HFF-Myc (cell line): ENCODE measurements around the gene ATF5.
"Not testable (repeated sequence)": the region's sequence is repeated elsewhere in the genome, so short reads cannot be mapped to it uniquely, and the experiment has no call there.

Experiments
- DNase-seq: peaks from one replicate; pipeline ENCODE4 v3.0.0-alpha.2; 2011; ENCODE audit warnings: low read depth; ENCODE audit errors: extremely low read depth
- H3K4me3 ChIP-seq: replicated peaks from 2 replicates; pipeline ENCODE4 v1.5.1; 2011; ENCODE audit warnings: low read depth, mild to moderate bottlenecking, control low read depth, low read length
- CTCF ChIP-seq: IDR thresholded peaks from 2 replicates; pipeline ENCODE4 v1.5.1; 2012; ENCODE audit warnings: mild to moderate bottlenecking, low read depth, low read length, control low read depth; ENCODE audit errors: missing control alignments

ATF5 gene

GRCh38 chr19:49968279-49968922 lies 39.4 kb downstream of the ATF5 start:
- H3K4me3 ChIP-seq = no peak overlapping the region
- TF ChIP-seq CTCF = no peak
- no peak for DNase-seq

DNA sequence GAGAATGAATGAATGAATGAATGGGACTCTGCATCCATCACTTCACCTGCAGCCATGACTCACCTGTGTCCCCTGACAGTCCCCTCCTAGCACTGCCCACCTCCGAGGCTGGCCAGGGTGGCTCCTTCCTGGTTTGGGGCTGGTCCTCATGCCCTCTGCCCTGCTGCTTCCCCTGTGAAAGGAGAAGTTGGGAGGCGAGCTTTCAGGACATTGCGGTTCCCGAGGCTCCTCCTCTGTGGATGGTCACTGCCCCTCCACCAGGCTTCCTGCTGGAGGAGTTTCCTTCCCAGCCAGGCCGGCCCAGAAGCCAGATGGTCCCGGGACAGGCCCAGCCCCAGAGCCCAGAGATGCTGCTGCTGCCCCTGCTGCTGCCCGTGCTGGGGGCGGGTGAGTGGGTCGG lies 40.4 kb downstream of the ATF5 start:
- not testable (repeated sequence) for H3K4me3 ChIP-seq, DNase-seq

GRCh38 chr19:49971991-49972411 lies 43.0 kb downstream of the ATF5 start:
- TF ChIP-seq CTCF = no peak
- no peak for DNase-seq
- H3K4me3 ChIP-seq = no peak overlapping the region

GRCh38 chr19:49972841-49973240 lies 43.8 kb downstream of the ATF5 start:
- TF ChIP-seq CTCF = no peak
- DNase-seq = no peak

GRCh38 chr19:49973987-49974386 lies 45.0 kb downstream of the ATF5 start:
- DNase-seq = no peak
- TF ChIP-seq CTCF = no peak
- H3K4me3 ChIP-seq = no peak overlapping the region

More at GRCh38 chr19:49972841-49973240, 43.8 kb downstream of the ATF5 start:
- H3K4me3 ChIP-seq = no peak overlapping the region

DNA sequence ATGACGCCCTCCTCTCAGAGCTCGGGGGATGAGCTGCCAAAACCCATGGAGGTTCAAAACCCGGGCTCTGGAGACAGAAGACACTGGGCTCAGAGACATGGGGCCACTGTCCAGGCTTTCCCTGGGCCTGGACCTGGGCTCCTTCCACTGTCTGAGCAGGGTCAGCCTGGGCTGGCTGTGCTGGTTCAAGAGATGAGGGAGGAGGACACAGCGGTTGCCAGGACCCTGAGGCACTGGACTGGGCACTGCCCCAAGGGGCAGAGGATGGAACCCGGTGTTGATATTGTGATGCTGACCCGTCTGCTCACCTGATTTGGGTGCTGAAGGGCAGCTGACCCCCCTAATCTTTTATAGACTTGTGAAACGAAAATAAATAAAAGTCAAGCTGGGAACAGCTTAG lies 46.0 kb downstream of the ATF5 start:
- DNase-seq = no peak
- H3K4me3 ChIP-seq = no peak overlapping the region
- TF ChIP-seq CTCF = no peak

- no peak for DNase-seq
- no peak overlapping the region for H3K4me3 ChIP-seq
- TF ChIP-seq CTCF = no peak
Measured at GRCh38 chr19:49976496-49976895, 47.5 kb downstream of the ATF5 start.
